ENCODE data around the gene RAP2B.

The RAP2B gene

DNA sequence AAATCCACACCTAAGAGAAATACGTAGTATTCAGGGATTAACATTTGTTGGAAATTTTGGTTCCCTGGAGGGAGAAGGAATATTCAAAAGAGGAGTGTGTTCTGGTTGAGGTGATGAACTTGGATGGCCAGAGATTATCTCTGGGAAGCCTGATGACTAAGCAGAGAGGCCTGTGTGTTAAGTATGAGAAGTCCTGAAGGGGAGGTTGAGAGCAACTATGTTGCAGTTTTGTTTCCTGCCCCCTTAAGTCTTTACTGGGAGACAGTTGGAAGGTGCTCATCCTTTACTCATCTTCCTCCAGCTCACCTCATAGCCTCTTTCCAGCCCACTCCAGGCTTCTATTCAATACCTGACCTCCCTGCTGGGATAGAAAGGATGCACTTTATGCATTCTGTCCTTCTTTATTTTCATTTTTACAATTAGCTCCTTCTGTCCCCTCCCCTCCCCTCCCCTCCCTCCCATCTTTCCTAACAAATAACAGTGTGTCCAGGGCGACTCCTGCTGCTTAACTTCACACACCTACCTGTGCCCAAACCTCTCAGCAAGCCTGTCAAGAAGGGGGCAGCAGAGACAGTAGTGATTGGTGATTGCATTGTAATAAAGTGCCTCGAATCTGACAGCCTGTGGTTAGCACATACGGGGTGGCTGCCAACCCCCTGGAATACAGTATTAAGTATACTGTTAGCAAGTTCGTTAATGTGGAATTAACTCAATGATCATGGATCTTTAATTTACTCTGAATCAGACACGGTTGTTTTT, 11.9 kb downstream of the RAP2B start:
- H3K4me3 ChIP-seq (ENCODE audit: low read depth, low read length) = no peak overlapping the region
- H3K27me3 ChIP-seq (ENCODE audit: control insufficient read depth, insufficient read depth, low read length) = no peaks in the 10 kb centered on the region
- no peak overlapping the region for H3K4me2 ChIP-seq (ENCODE audit: low read length)
- no peaks in the 10 kb centered on the region for H3K9me3 ChIP-seq (ENCODE audit: control insufficient read depth, low read length)
- TF ChIP-seq, protein P1, sequence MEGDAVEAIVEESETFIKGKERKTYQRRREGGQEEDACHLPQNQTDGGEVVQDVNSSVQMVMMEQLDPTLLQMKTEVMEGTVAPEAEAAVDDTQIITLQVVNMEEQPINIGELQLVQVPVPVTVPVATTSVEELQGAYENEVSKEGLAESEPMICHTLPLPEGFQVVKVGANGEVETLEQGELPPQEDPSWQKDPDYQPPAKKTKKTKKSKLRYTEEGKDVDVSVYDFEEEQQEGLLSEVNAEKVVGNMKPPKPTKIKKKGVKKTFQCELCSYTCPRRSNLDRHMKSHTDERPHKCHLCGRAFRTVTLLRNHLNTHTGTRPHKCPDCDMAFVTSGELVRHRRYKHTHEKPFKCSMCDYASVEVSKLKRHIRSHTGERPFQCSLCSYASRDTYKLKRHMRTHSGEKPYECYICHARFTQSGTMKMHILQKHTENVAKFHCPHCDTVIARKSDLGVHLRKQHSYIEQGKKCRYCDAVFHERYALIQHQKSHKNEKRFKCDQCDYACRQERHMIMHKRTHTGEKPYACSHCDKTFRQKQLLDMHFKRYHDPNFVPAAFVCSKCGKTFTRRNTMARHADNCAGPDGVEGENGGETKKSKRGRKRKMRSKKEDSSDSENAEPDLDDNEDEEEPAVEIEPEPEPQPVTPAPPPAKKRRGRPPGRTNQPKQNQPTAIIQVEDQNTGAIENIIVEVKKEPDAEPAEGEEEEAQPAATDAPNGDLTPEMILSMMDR (IDR thresholded peaks at IDR 0.05) = no peak
- H3K36me3 ChIP-seq (ENCODE audit: control insufficient read depth, insufficient read depth, low read length) = no peaks in the 10 kb centered on the region
- no peak overlapping the region for H3K9ac ChIP-seq
- no peaks in the 10 kb centered on the region for H3K79me2 ChIP-seq
- H2AFZ ChIP-seq = no peak overlapping the region
- H3K4me1 ChIP-seq = no peaks in the 10 kb centered on the region
- no peak overlapping the region for H3K27ac ChIP-seq

DNA sequence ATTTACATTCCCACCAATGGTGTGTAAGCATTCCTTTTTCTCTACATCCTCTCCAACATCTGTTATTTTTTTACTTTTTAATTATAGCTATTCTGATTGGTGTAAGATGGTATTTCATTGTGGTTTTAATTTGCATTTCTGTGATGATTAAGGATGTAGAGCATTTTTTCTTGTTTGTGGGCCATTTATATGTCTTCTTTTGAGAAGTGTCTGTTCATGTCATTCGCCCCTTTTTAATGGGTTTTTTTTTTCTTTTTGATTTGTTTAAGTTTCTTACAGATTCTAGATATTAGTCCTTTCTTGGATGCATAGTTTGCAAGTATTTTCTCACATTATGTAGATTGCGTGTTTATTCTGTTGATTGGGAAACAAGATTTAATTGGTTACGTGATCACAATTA, 14.2 kb downstream of the RAP2B start:
- no peak overlapping the region for H3K27ac ChIP-seq
- no peak overlapping the region for H2AFZ ChIP-seq
- H3K4me1 ChIP-seq = no peaks in the 10 kb centered on the region
- H3K4me2 ChIP-seq (ENCODE audit: low read length) = no peak overlapping the region
- H3K79me2 ChIP-seq = no peaks in the 10 kb centered on the region
- no peaks in the 10 kb centered on the region for H3K27me3 ChIP-seq (ENCODE audit: control insufficient read depth, insufficient read depth, low read length)
- no peak overlapping the region for H3K9ac ChIP-seq
- no peaks in the 10 kb centered on the region for H3K36me3 ChIP-seq (ENCODE audit: control insufficient read depth, insufficient read depth, low read length)
- H3K9me3 ChIP-seq (ENCODE audit: control insufficient read depth, low read length) = no peaks in the 10 kb centered on the region
- TF ChIP-seq, protein P1 (IDR thresholded peaks at IDR 0.05) = no peak
- H3K4me3 ChIP-seq (ENCODE audit: low read depth, low read length) = no peak overlapping the region

DNA sequence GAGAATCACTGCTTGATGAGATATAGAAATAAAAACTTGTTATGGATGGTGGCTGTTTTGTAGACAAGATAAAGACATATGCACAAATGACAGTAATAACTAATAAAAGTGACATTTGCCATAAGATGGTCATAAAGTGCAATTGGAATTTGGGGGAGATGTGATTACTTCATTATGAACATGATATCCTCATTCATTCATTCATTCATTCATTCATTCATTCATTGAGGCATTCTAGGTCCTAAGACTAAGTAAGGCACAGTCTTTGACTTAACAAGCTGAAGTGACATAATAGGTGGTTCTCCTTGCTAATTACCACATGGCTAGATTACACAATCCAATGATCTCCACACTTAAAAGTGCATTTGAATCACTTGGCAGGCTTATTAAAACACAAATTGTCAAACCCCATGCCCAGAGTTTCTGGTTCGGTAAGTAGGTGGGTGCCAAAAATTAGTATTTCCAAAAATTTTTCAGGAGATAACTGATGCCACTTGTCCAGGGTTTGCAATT, 18.9 kb downstream of the RAP2B start:
- TF ChIP-seq, protein P1 (IDR thresholded peaks at IDR 0.05) = no peak
- Histone ChIP-seq H3K4me3 (ENCODE audit: low read depth, low read length) (no peak overlapping the region), H3K4me2 (ENCODE audit: low read length) (no peak overlapping the region), H3K4me1 (no peaks in the 10 kb centered on the region), H3K9ac (no peak overlapping the region), H3K9me3 (ENCODE audit: control insufficient read depth, low read length) (no peaks in the 10 kb centered on the region), H3K27ac (no peak overlapping the region), H2AFZ (no peak overlapping the region), H3K79me2 (no peaks in the 10 kb centered on the region), H3K36me3 (ENCODE audit: control insufficient read depth, insufficient read depth, low read length) (no peaks in the 10 kb centered on the region), H3K27me3 (ENCODE audit: control insufficient read depth, insufficient read depth, low read length) (no peaks in the 10 kb centered on the region)

DNA sequence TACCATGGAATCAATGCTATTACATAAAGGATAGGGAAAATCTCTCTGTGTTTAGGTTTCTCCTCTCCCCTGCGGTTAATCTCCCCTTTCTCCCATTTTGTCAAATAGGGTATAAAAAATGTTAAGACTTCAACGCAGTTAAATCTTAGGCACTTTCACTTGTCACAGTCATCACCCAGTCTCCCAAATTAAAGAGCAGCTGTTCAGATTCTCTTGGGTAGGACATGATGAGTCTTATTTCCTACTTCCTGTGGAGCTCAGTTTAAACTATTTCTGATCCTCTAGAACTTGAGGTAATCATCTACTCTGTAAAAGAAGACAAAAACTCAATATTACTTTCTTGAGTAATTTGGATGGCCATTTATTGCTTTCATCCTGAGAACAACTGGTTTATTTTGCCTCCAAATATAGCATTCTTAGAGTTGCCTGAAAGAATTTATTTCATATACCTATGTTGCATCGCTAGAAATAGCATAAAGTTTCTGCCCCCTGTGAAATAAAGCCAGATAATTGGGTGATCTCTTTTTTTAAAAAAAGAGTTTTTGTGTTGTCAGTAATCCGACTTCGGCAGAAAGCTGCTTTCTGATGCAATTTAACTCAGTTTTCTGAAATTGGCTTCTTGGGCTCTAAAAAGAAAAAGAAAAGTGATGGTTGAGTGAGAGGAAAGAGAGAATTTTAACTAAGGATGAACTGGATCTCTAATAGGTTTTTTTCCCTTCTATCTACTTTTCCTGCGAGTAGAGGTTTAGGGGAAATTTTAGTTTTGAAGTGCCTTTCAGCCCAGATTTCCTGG, 20.7 kb downstream of the RAP2B start:
- no peak overlapping the region for H3K4me3 ChIP-seq (ENCODE audit: low read depth, low read length)
- H3K9ac ChIP-seq = no peak overlapping the region
- H3K36me3 ChIP-seq (ENCODE audit: control insufficient read depth, insufficient read depth, low read length) = no peaks in the 10 kb centered on the region
- no peak overlapping the region for H3K4me2 ChIP-seq (ENCODE audit: low read length)
- TF ChIP-seq, protein P1 (IDR thresholded peaks at IDR 0.05) = no peak
- H2AFZ ChIP-seq = no peak overlapping the region
- H3K4me1 ChIP-seq = no peaks in the 10 kb centered on the region
- no peaks in the 10 kb centered on the region for H3K27me3 ChIP-seq (ENCODE audit: control insufficient read depth, insufficient read depth, low read length)
- H3K9me3 ChIP-seq (ENCODE audit: control insufficient read depth, low read length) = no peaks in the 10 kb centered on the region
- no peaks in the 10 kb centered on the region for H3K79me2 ChIP-seq
- no peak overlapping the region for H3K27ac ChIP-seq

Data from parathyroid adenoma (tissue), 2 donors.